Left lung (tissue), 10 donors: ENCODE results near the gene CRTC1. TPM values are rescaled to one million over a fixed set of nuclear protein-coding genes. Genes with fewer than 3 reads are reported as not detected.

Source experiments
- ATAC-seq: fragments of 200-7000 bp; cut with Tn5 transposase; one replicate; pipeline ENCODE4 v1.9.1; 2020; ENCODE audit warnings: moderate library complexity
- DNase-seq, 4 donors: peaks; one replicate each; pipeline ENCODE4 v3.0.0-alpha.2; 2013 to 2020
- H3K27ac ChIP-seq, 2 donors: fragments of 200-600 bp; sonication (generic) in 1 of 2; one replicate each; pipeline versions ENCODE4 v1.5.0 to v1.8.0; 2020 to 2021
- H3K27me3 ChIP-seq, 2 donors: fragments of 200-600 bp; sonication (generic) in 1 of 2; one replicate each; pipeline versions ENCODE4 v1.5.0 to v1.8.0; 2020 to 2021
- H3K36me3 ChIP-seq, 2 donors: fragments of 200-600 bp; sonication (generic) in 1 of 2; one replicate each; pipeline versions ENCODE4 v1.5.0 to v1.8.0; 2020 to 2021
- H3K4me1 ChIP-seq, 2 donors: fragments of 200-600 bp; one replicate each; pipeline ENCODE4 v1.8.0; 2021
- H3K4me3 ChIP-seq, 2 donors: fragments of 200-600 bp; sonication (generic) in 1 of 2; one replicate each; pipeline versions ENCODE4 v1.5.0 to v1.8.0; 2020 to 2021; ENCODE audit warnings: mild to moderate bottlenecking in 1 of 2
- H3K9me3 ChIP-seq, 2 donors: fragments of 200-600 bp; sonication (generic) in 1 of 2; one replicate each; pipeline versions ENCODE4 v1.5.0 to v1.8.0; 2020 to 2021
- intact Hi-C, 2 donors: fragments of 100-400 bp; cut with DNase I; formaldehyde crosslinking; loops; one replicate each; pipeline versions ENCODE4 v1.11.2 to v1.14.2; 2022
- polyA plus RNA-seq, 6 donors: library from polyadenylated mRNA; unstranded; fragments of 120-200 nt; gene quantifications; one replicate each; pipeline ENCODE4 v1.2.1, GENCODE V29; 2013; ENCODE audit not compliant: insufficient read length in 6 of 6
- total RNA-seq, 2 donors: library from RNA; stranded (reverse); fragmentation: NEBNext Ultra II Directional; extraction: Animal tissue kit (Norgen Biotek cat#: 25700); gene quantifications; one replicate each; pipeline ENCODE4 v1.2.1, GENCODE V29; 2021
- TF ChIP-seq, protein P1 (sequence below), 2 donors: fragments of 200-600 bp; sonication (generic) in 1 of 2; IDR thresholded peaks; one replicate each; pipeline versions ENCODE4 v1.5.0 to v1.8.0; 2021; ENCODE audit warnings: antibody characterized with exemption in 2 of 2
- donor health status: DM: no; HTN: yes; CAD: no.
- donor health status: DM: no; HTN: no; CAD: no.

CRTC1 gene
- total and polyA plus RNA-seq, 8 donors: 11.3 to 23.9 (median 14.6) TPM

DNA sequence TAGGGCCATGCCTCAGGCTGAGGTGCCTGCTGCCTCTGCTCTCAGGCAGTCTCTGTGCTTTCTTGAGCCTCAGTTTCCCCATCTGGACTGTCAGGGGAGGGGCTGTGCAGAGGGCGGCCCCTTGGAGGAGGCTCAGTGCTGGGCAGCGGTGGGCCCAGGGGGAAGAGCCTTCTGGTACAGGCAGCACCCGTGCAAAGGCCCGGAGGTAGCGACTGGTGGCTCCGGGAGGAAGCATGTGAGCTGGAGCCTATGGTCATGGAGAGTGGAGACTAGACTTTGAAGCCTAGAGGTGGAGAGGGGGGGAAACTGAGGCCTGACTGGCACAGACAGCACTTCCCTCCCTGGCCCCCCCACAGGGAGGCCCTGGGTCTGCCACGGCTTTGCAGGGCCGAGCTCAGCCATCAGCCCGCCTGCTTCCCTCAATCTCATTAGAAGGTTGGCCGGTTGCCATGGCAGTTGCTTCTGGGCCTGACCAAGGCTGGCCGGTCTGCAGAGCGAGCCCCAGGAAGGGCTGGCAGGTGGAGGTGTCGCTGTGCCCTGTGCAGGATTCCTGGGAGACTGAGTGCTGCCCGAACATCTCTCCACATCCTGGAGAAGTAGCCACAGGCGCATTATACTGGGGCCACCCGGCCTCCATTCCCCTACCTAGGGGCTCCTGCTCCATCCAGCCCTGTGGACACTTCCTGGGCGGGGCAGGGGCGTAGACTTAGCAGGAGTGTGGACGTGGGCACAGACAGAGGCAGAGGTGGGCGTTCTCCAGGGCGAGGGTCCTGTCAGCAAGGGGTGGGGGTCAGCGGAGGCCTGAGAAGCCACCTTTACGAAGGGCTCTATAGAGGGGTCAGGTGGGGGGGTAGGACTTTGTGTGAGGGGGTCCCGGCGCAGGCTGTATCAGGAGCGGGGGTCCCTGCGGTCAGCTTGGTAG is 53.2 kb downstream of the CRTC1 start:
- Histone ChIP-seq H3K4me1 (peaks cover 10% of the 10 kb centered on the region in 2 donors), H3K9me3 (no peaks in the 10 kb centered on the region), H3K4me3 (no peak overlapping the region), H3K27me3 (no peaks in the 10 kb centered on the region), H3K36me3 (no peaks in the 10 kb centered on the region), H3K27ac (no peak overlapping the region)
- DNase-seq (peak in 2 of 4 donors; percentile 48 to 59), ATAC-seq (peak; percentile 60)
- intact Hi-C loops: no loop called here
- TF ChIP-seq, protein P1, sequence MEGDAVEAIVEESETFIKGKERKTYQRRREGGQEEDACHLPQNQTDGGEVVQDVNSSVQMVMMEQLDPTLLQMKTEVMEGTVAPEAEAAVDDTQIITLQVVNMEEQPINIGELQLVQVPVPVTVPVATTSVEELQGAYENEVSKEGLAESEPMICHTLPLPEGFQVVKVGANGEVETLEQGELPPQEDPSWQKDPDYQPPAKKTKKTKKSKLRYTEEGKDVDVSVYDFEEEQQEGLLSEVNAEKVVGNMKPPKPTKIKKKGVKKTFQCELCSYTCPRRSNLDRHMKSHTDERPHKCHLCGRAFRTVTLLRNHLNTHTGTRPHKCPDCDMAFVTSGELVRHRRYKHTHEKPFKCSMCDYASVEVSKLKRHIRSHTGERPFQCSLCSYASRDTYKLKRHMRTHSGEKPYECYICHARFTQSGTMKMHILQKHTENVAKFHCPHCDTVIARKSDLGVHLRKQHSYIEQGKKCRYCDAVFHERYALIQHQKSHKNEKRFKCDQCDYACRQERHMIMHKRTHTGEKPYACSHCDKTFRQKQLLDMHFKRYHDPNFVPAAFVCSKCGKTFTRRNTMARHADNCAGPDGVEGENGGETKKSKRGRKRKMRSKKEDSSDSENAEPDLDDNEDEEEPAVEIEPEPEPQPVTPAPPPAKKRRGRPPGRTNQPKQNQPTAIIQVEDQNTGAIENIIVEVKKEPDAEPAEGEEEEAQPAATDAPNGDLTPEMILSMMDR (IDR thresholded peaks at IDR 0.05): no peak

- ATAC-seq (no peak), DNase-seq (no peak)
- Histone ChIP-seq H3K9me3 (no peaks in the 10 kb centered on the region), H3K27ac (no peak overlapping the region), H3K27me3 (no peaks in the 10 kb centered on the region), H3K4me1 (peaks cover 10 to 15% of the 10 kb centered on the region in 2 donors), H3K36me3 (no peaks in the 10 kb centered on the region), H3K4me3 (no peak overlapping the region)
- TF ChIP-seq, protein P1 (IDR thresholded peaks at IDR 0.05): no peak
- intact Hi-C loops: no loop called here
Observed at GRCh38 chr19:18737337-18737953, 54.0 kb downstream of the CRTC1 start.

GRCh38 chr19:18737954-18738351 is 54.5 kb downstream of the CRTC1 start:
- no peak for DNase-seq
- H3K4me1 ChIP-seq: peaks cover 14 to 20% of the 10 kb centered on the region in 2 donors
- H3K4me3 ChIP-seq: no peak overlapping the region
- intact Hi-C loops: no loop called here
- no peak overlapping the region for H3K27ac ChIP-seq
- ATAC-seq: peak; percentile 1
- no peaks in the 10 kb centered on the region for H3K9me3 ChIP-seq
- no peaks in the 10 kb centered on the region for H3K36me3 ChIP-seq
- TF ChIP-seq, protein P1 (IDR thresholded peaks at IDR 0.05): no peak
- no peaks in the 10 kb centered on the region for H3K27me3 ChIP-seq

DNA sequence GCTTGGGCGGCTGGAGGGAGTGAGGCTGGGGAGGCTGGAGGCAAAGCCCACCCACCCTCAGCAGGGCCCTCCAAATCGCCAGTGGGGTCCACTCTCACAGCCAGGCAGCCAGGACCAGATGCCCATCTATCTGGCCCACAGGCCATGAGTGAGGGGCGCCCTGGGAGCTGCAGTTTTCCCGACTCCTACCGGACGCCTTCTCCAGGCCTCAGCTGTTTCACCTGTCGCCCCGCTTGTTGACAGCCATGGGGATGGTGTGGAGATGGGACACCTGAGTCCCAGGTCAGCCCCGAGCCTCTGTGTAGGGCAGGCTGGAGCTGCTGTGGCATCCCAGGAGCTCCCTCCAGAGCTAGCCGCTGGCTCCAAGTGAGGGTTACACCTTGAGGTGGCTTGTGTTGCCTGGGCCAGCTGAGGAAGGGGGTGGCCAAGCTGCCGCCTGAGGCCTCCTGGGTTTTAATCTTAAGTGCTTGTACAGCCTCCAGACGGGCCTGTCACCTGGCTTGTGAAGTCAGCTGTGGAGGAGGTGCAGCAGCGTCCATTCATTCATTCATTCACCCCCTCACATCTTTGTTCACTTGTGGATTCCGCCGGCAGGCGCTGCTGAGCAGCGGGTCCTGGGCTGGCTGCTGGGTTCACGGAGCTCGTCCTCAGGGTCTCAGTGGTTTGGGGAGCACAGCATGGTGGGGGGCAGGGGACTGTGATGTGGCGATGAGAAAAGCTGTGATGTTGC is 55.6 kb downstream of the CRTC1 start:
- TF ChIP-seq, protein P1 (IDR thresholded peaks at IDR 0.05): no peak
- Histone ChIP-seq H3K27ac (no peak overlapping the region), H3K9me3 (no peaks in the 10 kb centered on the region), H3K4me1 (peaks cover 16 to 25% of the 10 kb centered on the region in 2 donors), H3K4me3 (no peak overlapping the region), H3K36me3 (no peaks in the 10 kb centered on the region), H3K27me3 (no peaks in the 10 kb centered on the region)
- ATAC-seq (no peak), DNase-seq (no peak)
- intact Hi-C loops: no loop called here
